GM06990 (cell line): Measurements from ENCODE around the gene PLPP6.
A peak's percentile ranks its signal among the peaks of the same experiment; 100 is the strongest.

ENCODE experiments used
- DNase-seq: peaks from one replicate; pipeline ENCODE4 v3.0.0-alpha.2; 2011; ENCODE audit not compliant: insufficient read length; ENCODE audit errors: extremely low read depth
- H3K27me3 ChIP-seq: replicated peaks from 2 replicates; pipeline ENCODE4 v1.6.0; 2011; ENCODE audit warnings: low read length; ENCODE audit not compliant: control insufficient read depth, insufficient read depth
- H3K36me3 ChIP-seq: 2 replicates; pipeline ENCODE4 v1.5.1; 2011; ENCODE audit warnings: low read length; ENCODE audit not compliant: control insufficient read depth, insufficient read depth
- H3K4me3 ChIP-seq: replicated peaks from 2 replicates; pipeline ENCODE4 v1.5.1; 2011; ENCODE audit warnings: low read depth, mild to moderate bottlenecking, control low read depth, low read length
- CTCF ChIP-seq: IDR thresholded peaks from 2 replicates; pipeline ENCODE4 v1.5.1; 2011; ENCODE audit warnings: low read length, control low read depth, mild to moderate bottlenecking, inconsistent platforms; ENCODE audit not compliant: insufficient read depth, poor library complexity, severe bottlenecking

PLPP6 gene

GRCh38 chr9:4665357-4665756 lies 3.3 kb downstream of the PLPP6 start:
- TF ChIP-seq CTCF = no peak
- Histone ChIP-seq H3K27me3 (no peaks in the 10 kb centered on the region), H3K36me3 (no peaks in the 10 kb centered on the region), H3K4me3 (no peak overlapping the region)
- no peak for DNase-seq

- peak; percentile 68 for DNase-seq
- peak; percentile 15 for TF ChIP-seq CTCF
- peak within 1 kb of the TSS; percentile 63 for H3K4me3 ChIP-seq
- H3K27me3 ChIP-seq = no peaks in the 10 kb centered on the region
- no peaks in the 10 kb centered on the region for H3K36me3 ChIP-seq
Observed at GRCh38 chr9:4666042-4666699, 4.1 kb downstream of the PLPP6 start, which contains the start of gene SPATA6L. SPATA6L (minus strand) TSS chr9:4666480; CDS start chr9:4666250, 230 bp downstream.

GRCh38 chr9:4667681-4668080 lies 5.6 kb downstream of the PLPP6 start:
- Histone ChIP-seq H3K27me3 (no peaks in the 10 kb centered on the region), H3K36me3 (no peaks in the 10 kb centered on the region), H3K4me3 (no peak overlapping the region)
- TF ChIP-seq CTCF = no peak
- DNase-seq = no peak

GRCh38 chr9:4668604-4669003 lies 6.5 kb downstream of the PLPP6 start:
- no peaks in the 10 kb centered on the region for H3K27me3 ChIP-seq
- no peaks in the 10 kb centered on the region for H3K36me3 ChIP-seq
- no peak for DNase-seq
- no peak overlapping the region for H3K4me3 ChIP-seq
- no peak for TF ChIP-seq CTCF

GRCh38 chr9:4669890-4670289 lies 7.8 kb downstream of the PLPP6 start:
- DNase-seq = no peak
- Histone ChIP-seq H3K27me3 (no peaks in the 10 kb centered on the region), H3K36me3 (no peaks in the 10 kb centered on the region), H3K4me3 (no peak overlapping the region)
- TF ChIP-seq CTCF = no peak

- H3K27me3 ChIP-seq = no peaks in the 10 kb centered on the region
- no peak for DNase-seq
Observed at GRCh38 chr9:4670591-4670990, 8.5 kb downstream of the PLPP6 start.

More at GRCh38 chr9:4670591-4670990, 8.5 kb downstream of the PLPP6 start:
- Histone ChIP-seq H3K4me3 (no peak overlapping the region), H3K36me3 (no peaks in the 10 kb centered on the region)
- TF ChIP-seq CTCF = no peak
